Breast epithelium (tissue), 3 donors: ENCODE results near the gene GNG7.

Experiments
- POLR2AphosphoS5 ChIP-seq, 3 donors: sonication (generic); formaldehyde crosslinking; IDR thresholded peaks; one replicate each; pipeline ENCODE4 v1.6.1; 2017; ENCODE audit warnings: antibody characterized with exemption in 3 of 3
- TF ChIP-seq, protein P1 (sequence below), 3 donors: fragments of 450-650 bp; IDR thresholded peaks; one replicate each; pipeline ENCODE4 v1.5.1; 2016 to 2017; ENCODE audit warnings: antibody characterized with exemption in 3 of 3, mild to moderate bottlenecking in 3 of 3, moderate library complexity in 3 of 3

DNA sequence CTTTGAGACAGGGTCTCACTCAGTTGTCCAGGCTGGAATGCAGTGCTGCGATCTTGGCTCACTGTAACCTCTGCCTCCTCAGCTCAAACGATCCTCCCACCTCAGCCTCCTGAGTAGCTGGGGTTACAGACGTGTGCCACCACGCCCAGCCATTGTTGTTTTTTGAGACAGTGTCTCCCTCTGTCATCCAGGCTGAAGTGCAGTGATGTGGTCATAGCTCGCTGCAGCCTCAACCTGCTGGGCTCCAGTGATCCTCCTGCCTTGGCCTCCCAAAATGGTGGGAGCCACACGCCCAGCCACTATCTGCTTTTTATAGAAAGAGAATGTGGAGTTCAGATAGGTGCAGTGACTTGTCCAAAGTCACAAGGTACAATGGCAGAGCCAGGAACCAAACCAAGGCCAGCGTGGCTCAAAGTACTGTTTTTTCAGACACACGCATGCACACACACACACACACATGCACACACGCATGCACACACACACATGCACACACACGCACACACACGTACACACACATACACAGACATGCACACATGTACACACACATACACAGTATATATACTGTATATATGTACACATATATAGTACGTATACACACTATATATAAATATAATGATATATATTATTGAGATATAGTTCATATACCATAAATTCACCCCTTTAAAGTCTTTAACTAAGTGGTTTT, 220.0 kb downstream of the GNG7 start:
- TF ChIP-seq, protein P1, sequence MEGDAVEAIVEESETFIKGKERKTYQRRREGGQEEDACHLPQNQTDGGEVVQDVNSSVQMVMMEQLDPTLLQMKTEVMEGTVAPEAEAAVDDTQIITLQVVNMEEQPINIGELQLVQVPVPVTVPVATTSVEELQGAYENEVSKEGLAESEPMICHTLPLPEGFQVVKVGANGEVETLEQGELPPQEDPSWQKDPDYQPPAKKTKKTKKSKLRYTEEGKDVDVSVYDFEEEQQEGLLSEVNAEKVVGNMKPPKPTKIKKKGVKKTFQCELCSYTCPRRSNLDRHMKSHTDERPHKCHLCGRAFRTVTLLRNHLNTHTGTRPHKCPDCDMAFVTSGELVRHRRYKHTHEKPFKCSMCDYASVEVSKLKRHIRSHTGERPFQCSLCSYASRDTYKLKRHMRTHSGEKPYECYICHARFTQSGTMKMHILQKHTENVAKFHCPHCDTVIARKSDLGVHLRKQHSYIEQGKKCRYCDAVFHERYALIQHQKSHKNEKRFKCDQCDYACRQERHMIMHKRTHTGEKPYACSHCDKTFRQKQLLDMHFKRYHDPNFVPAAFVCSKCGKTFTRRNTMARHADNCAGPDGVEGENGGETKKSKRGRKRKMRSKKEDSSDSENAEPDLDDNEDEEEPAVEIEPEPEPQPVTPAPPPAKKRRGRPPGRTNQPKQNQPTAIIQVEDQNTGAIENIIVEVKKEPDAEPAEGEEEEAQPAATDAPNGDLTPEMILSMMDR (IDR thresholded peaks at IDR 0.05): no peak
- TF ChIP-seq POLR2AphosphoS5 (IDR thresholded peaks at IDR 0.05): no peak
